Activated CD4-positive, alpha-beta T cell treated with anti-CD3 and anti-CD28 coated beads, Interleukin-2, amount 10 ng/mL, durations not matched to agents 24 days and 14 days (primary cell): ENCODE data around the gene PCSK4. TPM values are rescaled to one million over a fixed set of nuclear protein-coding genes. Genes with fewer than 3 reads are reported as not detected.

Experiments
- total RNA-seq: library from RNA; stranded (reverse); gene quantifications from 2 replicates; pipeline ENCODE4 v1.2.3, GENCODE V29; 2022

PCSK4 gene
- total RNA-seq, 1 donor from 2014 or later, result 1.0 TPM

Other genes with a start within 250 kb of the PCSK4 start
- gene ATP5F1D, start 248.6 kb downstream of the PCSK4 start, total RNA-seq, result 254 and 269 TPM in 2 replicates
- gene MIDN, start 241.8 kb downstream of the PCSK4 start, total RNA-seq, result 72.3 and 82.4 TPM in 2 replicates
- gene CIRBP, start 221.0 kb downstream of the PCSK4 start, total RNA-seq, result 237 TPM in 2 replicates
- 115 and 126 TPM in 2 replicates for gene FAM174C, start 214.8 kb downstream of the PCSK4 start, total RNA-seq
- not detected in 2 replicates for gene EFNA2, start 204.5 kb downstream of the PCSK4 start, total RNA-seq
- gene NDUFS7, start 106.4 kb downstream of the PCSK4 start, total RNA-seq, result 108 and 110 TPM in 2 replicates
- gene GAMT, start 88.8 kb downstream of the PCSK4 start, total RNA-seq, result 28.8 and 32.6 TPM in 2 replicates
- gene DAZAP1, start 82.8 kb downstream of the PCSK4 start, total RNA-seq, result 299 and 323 TPM in 2 replicates
- 1,536 and 1,542 TPM in 2 replicates for gene RPS15, start 52.0 kb downstream of the PCSK4 start, total RNA-seq
- gene APC2, start 40.2 kb downstream of the PCSK4 start, total RNA-seq, result 0.16 and 0.24 TPM in 2 replicates
- gene C19orf25, start 11.1 kb downstream of the PCSK4 start, total RNA-seq, result 34.0 and 38.0 TPM in 2 replicates
- 1.1 and 1.7 TPM in 2 replicates for gene REEP6, start 831 bp upstream of the PCSK4 start, total RNA-seq
- gene ADAMTSL5, start 22.7 kb upstream of the PCSK4 start, total RNA-seq, result 5.4 and 6.6 TPM in 2 replicates
- gene PLK5, start 33.7 kb upstream of the PCSK4 start, total RNA-seq, result not detected in 2 replicates
- 15.9 and 16.1 TPM in 2 replicates for gene MEX3D, start 78.0 kb upstream of the PCSK4 start, total RNA-seq
- gene MBD3, start 102.5 kb upstream of the PCSK4 start, total RNA-seq, result 132 and 140 TPM in 2 replicates
- gene UQCR11, start 115.1 kb upstream of the PCSK4 start, total RNA-seq, result 194 and 195 TPM in 2 replicates
- gene TCF3, start 162.3 kb upstream of the PCSK4 start, total RNA-seq, result 147 and 154 TPM in 2 replicates